Neural cell (in vitro differentiated cells): ENCODE data around the gene EXOC6B. TPM values are rescaled to one million over a fixed set of nuclear protein-coding genes. Genes with fewer than 3 reads are reported as not detected.

Experiments used
- H2AFZ ChIP-seq: fragments of 200-600, 300-800 bp; sonication (generic), shearing (Covaris generic); 2 replicates; pipeline ENCODE4 v1.6.0; 2014; ENCODE audit warnings: low read depth, mild to moderate bottlenecking, antibody characterized with exemption, low read length, moderate library complexity
- H3F3A ChIP-seq: fragments of 200-600 bp; shearing (Covaris generic); 2 replicates; pipeline ENCODE4 v1.6.1; 2016; ENCODE audit warnings: mild to moderate bottlenecking, moderate library complexity, mixed read lengths, antibody characterized with exemption, low read length; ENCODE audit not compliant: insufficient read depth, poor library complexity, severe bottlenecking
- H3K27ac ChIP-seq: fragments of 200-600, 300-800 bp; sonication (generic), shearing (Covaris generic); 2 replicates; pipeline ENCODE4 v1.5.1; 2014; ENCODE audit warnings: mild to moderate bottlenecking, low read length, moderate library complexity
- H3K27me3 ChIP-seq: fragments of 300-800, 200-600 bp; sonication (generic), shearing (Covaris generic); 2 replicates; pipeline ENCODE4 v1.6.0; 2014; ENCODE audit warnings: mild to moderate bottlenecking, low read depth, low read length, moderate library complexity; ENCODE audit not compliant: insufficient read depth
- H3K36me3 ChIP-seq: fragments of 300-800, 200-600 bp; sonication (generic), shearing (Covaris generic); 2 replicates; pipeline ENCODE4 v1.5.1; 2014; ENCODE audit warnings: mild to moderate bottlenecking, antibody characterized with exemption, low read length, moderate library complexity; ENCODE audit not compliant: insufficient read depth
- H3K4me2 ChIP-seq: fragments of 300-800, 200-600 bp; sonication (generic), shearing (Covaris generic); 2 replicates; pipeline ENCODE4 v1.6.0; 2014; ENCODE audit warnings: mild to moderate bottlenecking, low read length
- H3K4me3 ChIP-seq: fragments of 300-800, 200-600 bp; sonication (generic), shearing (Covaris generic); 2 replicates; pipeline ENCODE4 v1.5.1; 2014; ENCODE audit warnings: mild to moderate bottlenecking, low read length, moderate library complexity
- H3K79me2 ChIP-seq: fragments of 200-600 bp; shearing (Covaris generic); replicated peaks from 2 replicates; pipeline ENCODE4 v1.6.0; 2014; ENCODE audit warnings: mild to moderate bottlenecking, low read length, moderate library complexity; ENCODE audit not compliant: insufficient read depth
- H3K9ac ChIP-seq: fragments of 300-800, 200-600 bp; sonication (generic), shearing (Covaris generic); 2 replicates; pipeline ENCODE4 v1.6.1; 2016; ENCODE audit warnings: mild to moderate bottlenecking, low read length, mixed read lengths
- H3K9me2 ChIP-seq: fragments of 200-600 bp; shearing (Covaris generic); 2 replicates; pipeline ENCODE4 v1.6.1; 2016; ENCODE audit warnings: mild to moderate bottlenecking, low read length, mixed read lengths; ENCODE audit not compliant: insufficient read depth
- H3K9me3 ChIP-seq: fragments of 200-600, 300-800 bp; sonication (generic), shearing (Covaris generic); 2 replicates; pipeline ENCODE4 v1.6.1; 2016; ENCODE audit warnings: mild to moderate bottlenecking, mixed run types, low read length, moderate library complexity, mixed read lengths
- H4K20me1 ChIP-seq: fragments of 200-600 bp; shearing (Covaris generic); 2 replicates; pipeline ENCODE4 v1.6.1; 2016; ENCODE audit warnings: mild to moderate bottlenecking, mixed run types; ENCODE audit not compliant: insufficient read depth
- CTCF ChIP-seq: fragments of 450-650 bp; IDR thresholded peaks from 2 replicates; pipeline ENCODE4 v1.5.1; 2014; ENCODE audit warnings: antibody characterized with exemption, mild to moderate bottlenecking, moderate library complexity; ENCODE audit not compliant: poor library complexity, severe bottlenecking
- EP300 ChIP-seq: fragments of 450-650 bp; conservative IDR thresholded peaks from 2 replicates; pipeline ENCODE4 v1.6.1; 2014; ENCODE audit warnings: antibody characterized with exemption, mild to moderate bottlenecking, moderate library complexity; ENCODE audit not compliant: poor library complexity, severe bottlenecking
- EZH2 ChIP-seq: fragments of 200-600, 300-800 bp; shearing (Covaris generic), sonication (generic); IDR thresholded peaks from 2 replicates; pipeline ENCODE4 v1.6.1; 2014; ENCODE audit warnings: antibody characterized with exemption, low read length, borderline replicate concordance, mild to moderate bottlenecking; ENCODE audit not compliant: insufficient read depth, poor library complexity, severe bottlenecking
- MXI1 ChIP-seq: fragments of 450-650 bp; conservative IDR thresholded peaks from 2 replicates; pipeline ENCODE4 v1.6.1; 2014; ENCODE audit warnings: antibody characterized with exemption, mild to moderate bottlenecking; ENCODE audit not compliant: poor library complexity, severe bottlenecking
- POLR2AphosphoS5 ChIP-seq: IDR thresholded peaks from 2 replicates; pipeline ENCODE4 v1.6.1; 2012
- RAD21 ChIP-seq: fragments of 450-650 bp; conservative IDR thresholded peaks from 2 replicates; pipeline ENCODE4 v1.6.1; 2014; ENCODE audit warnings: antibody characterized with exemption, mild to moderate bottlenecking, moderate library complexity
- SMC3 ChIP-seq: fragments of 450-650 bp; conservative IDR thresholded peaks from 2 replicates; pipeline ENCODE4 v1.6.1; 2014; ENCODE audit warnings: antibody characterized with exemption, mild to moderate bottlenecking, moderate library complexity; ENCODE audit not compliant: poor library complexity
- TAF1 ChIP-seq: IDR thresholded peaks from 2 replicates; pipeline ENCODE4 v1.6.1; 2012; ENCODE audit warnings: low read depth
- polyA plus RNA-seq: library from polyadenylated mRNA; depleted of rRNA; stranded (reverse); fragments of >200 nt; gene quantifications from 2 replicates; pipeline ENCODE4 v1.2.3, GENCODE V29; 2014
- TF ChIP-seq, protein P1 (sequence below): IDR thresholded peaks from 2 replicates; pipeline ENCODE4 v1.6.1; 2012; ENCODE audit warnings: borderline replicate concordance

Gene EXOC6B
- polyA plus RNA-seq, 1 donor from 2014 or later = 23.4 TPM

- Histone ChIP-seq H3K27ac (no peak overlapping the region), H3K4me3 (no peak overlapping the region), H2AFZ (no peak overlapping the region), H4K20me1 (no peaks in the 10 kb centered on the region), H3K9ac (no peak overlapping the region), H3K27me3 (no peaks in the 10 kb centered on the region), H3K9me2 (no peaks in the 10 kb centered on the region), H3F3A (no peaks in the 10 kb centered on the region), H3K79me2 (no peaks in the 10 kb centered on the region), H3K9me3 (no peaks in the 10 kb centered on the region), H3K4me2 (no peak overlapping the region), H3K36me3 (no peaks in the 10 kb centered on the region)
- TF ChIP-seq EP300 (no peak), POLR2AphosphoS5 (no peak), EZH2 (no peak), SMC3 (no peak), TAF1 (no peak)
Observed at GRCh38 chr2:72332720-72333119, 493.1 kb downstream of the EXOC6B start.

DNA sequence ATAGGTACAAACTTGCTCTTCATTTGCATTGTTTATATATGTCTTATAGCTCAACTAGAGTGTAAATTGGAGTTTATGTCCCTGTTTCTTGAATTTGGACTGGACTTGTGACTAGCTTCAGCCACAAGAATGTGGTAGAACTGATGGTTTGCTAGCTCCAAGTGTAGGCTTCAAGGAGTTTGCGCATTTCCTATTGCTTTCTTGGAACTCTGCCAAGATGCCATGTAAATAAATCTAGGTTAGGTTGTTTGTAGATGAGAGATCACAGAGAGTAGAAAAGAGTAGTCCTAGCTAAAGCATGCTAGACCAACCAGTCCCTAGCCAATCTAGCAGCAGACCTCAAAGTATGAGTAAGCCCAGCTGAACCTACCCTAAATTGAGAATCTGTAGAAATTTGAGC is 495.2 kb downstream of the EXOC6B start:
- Histone ChIP-seq H3F3A (no peaks in the 10 kb centered on the region), H3K27me3 (no peaks in the 10 kb centered on the region), H3K9me3 (no peaks in the 10 kb centered on the region), H3K36me3 (no peaks in the 10 kb centered on the region), H3K4me2 (no peak overlapping the region), H2AFZ (no peak overlapping the region), H3K79me2 (no peaks in the 10 kb centered on the region), H3K4me3 (no peak overlapping the region), H4K20me1 (no peaks in the 10 kb centered on the region), H3K9ac (no peak overlapping the region), H3K9me2 (no peaks in the 10 kb centered on the region), H3K27ac (no peak overlapping the region)
- TF ChIP-seq EZH2 (no peak), MXI1 (no peak), RAD21 (no peak), CTCF (no peak), SMC3 (no peak), TAF1 (no peak), POLR2AphosphoS5 (no peak), EP300 (no peak)
- TF ChIP-seq, protein P1, sequence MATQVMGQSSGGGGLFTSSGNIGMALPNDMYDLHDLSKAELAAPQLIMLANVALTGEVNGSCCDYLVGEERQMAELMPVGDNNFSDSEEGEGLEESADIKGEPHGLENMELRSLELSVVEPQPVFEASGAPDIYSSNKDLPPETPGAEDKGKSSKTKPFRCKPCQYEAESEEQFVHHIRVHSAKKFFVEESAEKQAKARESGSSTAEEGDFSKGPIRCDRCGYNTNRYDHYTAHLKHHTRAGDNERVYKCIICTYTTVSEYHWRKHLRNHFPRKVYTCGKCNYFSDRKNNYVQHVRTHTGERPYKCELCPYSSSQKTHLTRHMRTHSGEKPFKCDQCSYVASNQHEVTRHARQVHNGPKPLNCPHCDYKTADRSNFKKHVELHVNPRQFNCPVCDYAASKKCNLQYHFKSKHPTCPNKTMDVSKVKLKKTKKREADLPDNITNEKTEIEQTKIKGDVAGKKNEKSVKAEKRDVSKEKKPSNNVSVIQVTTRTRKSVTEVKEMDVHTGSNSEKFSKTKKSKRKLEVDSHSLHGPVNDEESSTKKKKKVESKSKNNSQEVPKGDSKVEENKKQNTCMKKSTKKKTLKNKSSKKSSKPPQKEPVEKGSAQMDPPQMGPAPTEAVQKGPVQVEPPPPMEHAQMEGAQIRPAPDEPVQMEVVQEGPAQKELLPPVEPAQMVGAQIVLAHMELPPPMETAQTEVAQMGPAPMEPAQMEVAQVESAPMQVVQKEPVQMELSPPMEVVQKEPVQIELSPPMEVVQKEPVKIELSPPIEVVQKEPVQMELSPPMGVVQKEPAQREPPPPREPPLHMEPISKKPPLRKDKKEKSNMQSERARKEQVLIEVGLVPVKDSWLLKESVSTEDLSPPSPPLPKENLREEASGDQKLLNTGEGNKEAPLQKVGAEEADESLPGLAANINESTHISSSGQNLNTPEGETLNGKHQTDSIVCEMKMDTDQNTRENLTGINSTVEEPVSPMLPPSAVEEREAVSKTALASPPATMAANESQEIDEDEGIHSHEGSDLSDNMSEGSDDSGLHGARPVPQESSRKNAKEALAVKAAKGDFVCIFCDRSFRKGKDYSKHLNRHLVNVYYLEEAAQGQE = no peak

DNA sequence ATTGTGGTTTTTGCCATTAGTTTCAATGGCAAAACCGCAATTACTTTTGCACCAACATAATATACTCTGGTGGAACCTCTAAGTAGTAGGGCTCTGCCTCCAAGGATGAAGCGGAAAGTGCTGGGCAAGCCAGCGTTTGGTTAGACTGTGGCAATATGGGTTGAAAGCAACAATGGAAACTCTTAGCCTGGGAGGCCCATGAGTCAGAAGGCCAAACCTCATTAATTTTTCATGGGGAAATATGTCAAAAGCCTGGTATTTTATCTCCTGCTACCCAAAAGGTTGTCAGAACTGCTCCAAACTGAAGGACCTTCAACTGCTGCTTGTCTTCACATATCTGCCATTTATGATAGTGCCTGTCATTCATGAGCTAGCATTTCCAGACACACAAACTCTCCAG is 499.1 kb downstream of the EXOC6B start:
- Histone ChIP-seq H3K4me2 (no peak overlapping the region), H3K9me2 (no peaks in the 10 kb centered on the region), H3K9ac (no peak overlapping the region), H4K20me1 (no peaks in the 10 kb centered on the region), H3K36me3 (no peaks in the 10 kb centered on the region), H3K27me3 (no peaks in the 10 kb centered on the region), H3K27ac (no peak overlapping the region), H2AFZ (no peak overlapping the region), H3F3A (no peaks in the 10 kb centered on the region), H3K4me3 (no peak overlapping the region), H3K9me3 (no peaks in the 10 kb centered on the region), H3K79me2 (no peaks in the 10 kb centered on the region)
- TF ChIP-seq POLR2AphosphoS5 = no peak
- TF ChIP-seq EZH2 = no peak
- TF ChIP-seq TAF1 = no peak
- no peak for TF ChIP-seq SMC3
- no peak for TF ChIP-seq EP300
- no peak for TF ChIP-seq MXI1
- no peak for TF ChIP-seq CTCF
- no peak for TF ChIP-seq RAD21
- TF ChIP-seq, protein P1 = no peak
